Bronchial epithelial cell (primary cell): ENCODE data around the gene CPD. TPM values are rescaled to one million over a fixed set of nuclear protein-coding genes. Genes with fewer than 3 reads are reported as not detected.

Experiments used
- DNase-seq: peaks from one replicate; pipeline ENCODE4 v3.0.0-alpha.2; 2010; ENCODE audit warnings: low read depth
- FAIRE-seq: peaks from 2 replicates; lab custom pipeline; 2011; peaks lifted over from hg19 to GRCh38; lab: Jason Lieb, UNC
- H3K27me3 ChIP-seq: 2 replicates; pipeline ENCODE4 v1.5.1; 2011; ENCODE audit warnings: low read length; ENCODE audit not compliant: control insufficient read depth, insufficient read depth
- H3K36me3 ChIP-seq: 2 replicates; pipeline ENCODE4 v1.5.1; 2011; ENCODE audit warnings: low read length; ENCODE audit not compliant: control insufficient read depth, insufficient read depth
- H3K4me3 ChIP-seq: 2 replicates; pipeline ENCODE4 v1.5.1; 2011; ENCODE audit warnings: mild to moderate bottlenecking, low read depth, low read length, control low read depth
- total RNA-seq: library from RNA; depleted of rRNA; stranded (reverse); fragments of >200 nt; gene quantifications from 2 replicates; pipeline ENCODE4 v1.2.1, GENCODE V29; 2014
- TF ChIP-seq, protein P1 (sequence below): IDR thresholded peaks from 2 replicates; pipeline ENCODE4 v1.5.1; 2011; ENCODE audit warnings: mild to moderate bottlenecking, moderate library complexity, low read length, control low read depth, inconsistent platforms; ENCODE audit not compliant: insufficient read depth, severe bottlenecking

CPD gene
- total RNA-seq, 1 donor from 2014 or later, result 164 TPM

DNA sequence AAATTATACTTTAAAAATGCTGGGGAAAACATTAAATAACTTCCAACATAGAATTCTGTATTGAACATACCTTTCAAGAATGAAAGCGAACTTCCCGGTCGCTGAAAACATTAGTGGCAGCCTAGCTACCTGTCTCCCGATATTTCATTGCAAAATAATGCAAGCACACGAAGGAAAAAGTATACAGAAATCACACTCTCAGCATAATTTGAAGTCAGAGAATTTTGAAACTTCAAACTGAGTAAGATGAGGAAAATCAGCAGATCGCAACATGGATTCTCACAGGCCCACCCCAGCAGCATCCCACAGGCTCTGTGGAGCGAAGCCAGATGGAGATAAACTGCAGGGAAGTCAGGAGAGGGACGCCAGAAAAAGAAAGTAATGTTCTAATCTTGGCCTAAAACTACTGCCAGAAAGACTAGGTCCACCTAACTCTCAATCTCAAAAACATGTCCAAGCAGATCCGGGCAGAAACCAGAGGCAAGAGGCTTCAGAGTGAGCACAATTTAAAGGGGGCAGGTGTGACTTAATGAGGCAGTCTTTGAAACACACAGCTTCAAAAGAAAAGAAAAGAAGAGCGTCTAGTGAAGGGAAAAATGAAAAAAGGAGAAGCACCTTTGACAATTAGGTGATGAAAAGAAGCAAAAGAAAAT is 93.6 kb downstream of the CPD start:
- FAIRE-seq (no peak), DNase-seq (peak; percentile 68)
- TF ChIP-seq, protein P1, sequence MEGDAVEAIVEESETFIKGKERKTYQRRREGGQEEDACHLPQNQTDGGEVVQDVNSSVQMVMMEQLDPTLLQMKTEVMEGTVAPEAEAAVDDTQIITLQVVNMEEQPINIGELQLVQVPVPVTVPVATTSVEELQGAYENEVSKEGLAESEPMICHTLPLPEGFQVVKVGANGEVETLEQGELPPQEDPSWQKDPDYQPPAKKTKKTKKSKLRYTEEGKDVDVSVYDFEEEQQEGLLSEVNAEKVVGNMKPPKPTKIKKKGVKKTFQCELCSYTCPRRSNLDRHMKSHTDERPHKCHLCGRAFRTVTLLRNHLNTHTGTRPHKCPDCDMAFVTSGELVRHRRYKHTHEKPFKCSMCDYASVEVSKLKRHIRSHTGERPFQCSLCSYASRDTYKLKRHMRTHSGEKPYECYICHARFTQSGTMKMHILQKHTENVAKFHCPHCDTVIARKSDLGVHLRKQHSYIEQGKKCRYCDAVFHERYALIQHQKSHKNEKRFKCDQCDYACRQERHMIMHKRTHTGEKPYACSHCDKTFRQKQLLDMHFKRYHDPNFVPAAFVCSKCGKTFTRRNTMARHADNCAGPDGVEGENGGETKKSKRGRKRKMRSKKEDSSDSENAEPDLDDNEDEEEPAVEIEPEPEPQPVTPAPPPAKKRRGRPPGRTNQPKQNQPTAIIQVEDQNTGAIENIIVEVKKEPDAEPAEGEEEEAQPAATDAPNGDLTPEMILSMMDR, result no peak
- Histone ChIP-seq H3K36me3 (no peaks in the 10 kb centered on the region), H3K27me3 (no peaks in the 10 kb centered on the region), H3K4me3 (peak overlapping the region; percentile 31)

DNA sequence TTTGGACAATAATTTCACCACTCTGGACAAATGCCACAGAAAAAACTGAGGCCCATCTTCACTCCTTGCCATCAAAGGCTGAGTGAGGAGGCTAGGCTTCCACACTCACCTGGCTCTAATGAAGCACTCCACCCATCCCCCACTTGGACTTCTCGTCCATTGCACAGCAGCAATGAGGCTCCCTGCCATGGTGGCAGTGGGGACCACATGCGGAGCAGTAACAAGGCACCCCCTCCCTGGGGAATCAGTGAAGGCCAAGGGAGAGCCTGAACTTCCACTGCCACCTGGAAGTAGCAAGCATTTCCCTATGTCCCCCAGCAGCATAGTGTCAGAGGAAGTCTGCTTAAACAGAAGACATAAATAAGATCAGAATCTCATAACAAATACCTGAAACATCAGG is 96.5 kb downstream of the CPD start:
- Histone ChIP-seq H3K27me3 (no peaks in the 10 kb centered on the region), H3K4me3 (no peak overlapping the region), H3K36me3 (no peaks in the 10 kb centered on the region)
- no peak for DNase-seq
- no peak for FAIRE-seq
- TF ChIP-seq, protein P1, result no peak

DNA sequence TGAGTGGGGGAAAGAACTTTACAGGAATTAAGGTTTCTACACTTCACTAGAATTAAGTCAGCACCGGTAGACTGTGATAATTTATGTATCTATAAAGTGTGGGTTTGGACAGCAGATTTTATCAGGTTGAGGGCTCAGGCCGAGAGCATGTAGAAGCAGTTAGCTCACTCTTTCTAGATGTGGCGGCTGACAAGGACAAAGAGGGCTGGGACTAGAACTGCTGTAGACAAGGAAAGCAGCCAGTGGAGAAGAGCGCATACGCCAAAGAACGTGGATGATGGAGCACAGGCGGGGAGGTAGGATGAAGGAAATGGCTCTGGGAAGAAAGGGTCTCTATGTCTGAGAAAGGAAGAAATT is 98.0 kb downstream of the CPD start:
- no peak for DNase-seq
- TF ChIP-seq, protein P1, result no peak
- Histone ChIP-seq H3K4me3 (peak overlapping the region; percentile 4), H3K36me3 (peaks cover 1% of the 10 kb centered on the region), H3K27me3 (no peaks in the 10 kb centered on the region)
- no peak for FAIRE-seq

DNA sequence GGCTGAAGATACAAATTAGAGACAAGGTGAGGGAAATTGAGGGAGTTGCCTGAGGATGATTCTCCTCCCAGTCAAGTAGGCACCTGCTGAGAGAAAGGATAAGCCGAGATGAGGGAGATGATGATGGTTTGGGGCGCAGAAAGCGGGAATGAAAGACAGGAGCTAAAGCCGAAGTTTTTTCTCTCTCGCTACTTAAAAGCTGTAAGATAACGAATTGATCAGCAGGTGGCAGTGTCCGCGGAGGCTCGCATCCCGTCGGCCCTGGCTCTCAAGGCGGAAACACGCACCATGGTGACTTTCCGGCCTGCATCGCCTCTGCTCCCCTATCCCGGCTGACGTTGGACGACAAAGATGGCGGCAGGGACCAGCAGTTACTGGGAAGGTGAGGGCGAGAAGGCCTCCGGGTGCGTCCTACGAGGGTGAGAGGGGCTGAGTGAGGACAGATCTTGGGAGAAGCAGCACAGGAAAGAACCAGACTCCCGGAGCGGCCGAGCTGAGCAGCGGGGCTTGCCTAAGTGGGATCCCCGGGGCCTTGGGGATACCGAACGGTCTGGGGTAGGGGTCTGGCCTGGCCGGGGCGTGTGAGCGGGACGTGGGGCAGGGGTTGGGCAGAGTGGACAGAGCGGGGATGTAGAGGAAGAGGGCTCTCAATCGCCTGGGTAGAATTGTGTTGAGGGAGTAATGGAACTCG is 98.5 kb downstream of the CPD start, which contains the start of gene GOSR1:
Gene GOSR1, plus strand, starts transcription at position 326 of the 691 bp plus-strand sequence. Its CDS starts 26 bp downstream, at position 352.
- H3K27me3 ChIP-seq, result no peaks in the 10 kb centered on the region
- H3K4me3 ChIP-seq, result peak within 1 kb of the TSS; percentile 97
- H3K36me3 ChIP-seq, result peaks cover 1% of the 10 kb centered on the region
- DNase-seq (peak; percentile 89), FAIRE-seq (peak; percentile 84)
- TF ChIP-seq, protein P1, result peak; percentile 88

DNA sequence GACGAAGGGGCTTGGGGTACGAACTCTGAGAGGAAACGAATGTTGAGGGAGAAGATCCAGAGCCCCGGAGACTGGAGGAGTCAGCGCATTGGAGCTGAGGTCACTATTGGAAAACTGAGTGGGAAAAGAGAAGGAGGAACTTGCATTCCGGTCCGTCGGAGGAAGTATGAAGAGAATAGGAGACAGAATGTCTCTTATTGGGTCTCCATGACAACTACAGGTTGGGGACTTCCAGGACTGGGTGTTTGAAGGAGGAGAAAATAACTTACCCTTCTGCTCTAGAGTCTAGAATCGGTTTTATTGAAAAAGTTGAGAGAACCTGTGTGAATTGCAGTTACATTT is 99.0 kb downstream of the CPD start:
- TF ChIP-seq, protein P1, result no peak
- H3K27me3 ChIP-seq, result no peaks in the 10 kb centered on the region
- peaks cover 1% of the 10 kb centered on the region for H3K36me3 ChIP-seq
- FAIRE-seq, result no peak
- H3K4me3 ChIP-seq, result peak overlapping the region; percentile 97
- peak; percentile 12 for DNase-seq
